WERI-Rb-1 (cell line): Measurements from ENCODE around the gene ABCF2.

Experiments used
- DNase-seq: peaks from one replicate; pipeline ENCODE4 v3.0.0-alpha.2; 2020
- H3K27ac ChIP-seq: fragments of 250-450 bp; sonication (Bioruptor Pico); 2 replicates; pipeline ENCODE4 v1.5.1; 2020; ENCODE audit warnings: mild to moderate bottlenecking, moderate library complexity
- H3K27me3 ChIP-seq: fragments of 250-450 bp; sonication (Bioruptor Pico); 2 replicates; pipeline ENCODE4 v1.5.1; 2021; ENCODE audit warnings: mild to moderate bottlenecking, low read depth, moderate library complexity; ENCODE audit not compliant: insufficient read depth, severe bottlenecking
- H3K36me3 ChIP-seq: fragments of 250-450 bp; sonication (Bioruptor Pico); 2 replicates; pipeline ENCODE4 v1.5.1; 2020; ENCODE audit warnings: mild to moderate bottlenecking, moderate library complexity
- H3K4me3 ChIP-seq: 2 replicates; pipeline ENCODE4 v1.5.1; 2011; ENCODE audit warnings: low read depth, mild to moderate bottlenecking, control low read depth, low read length
- H3K9me3 ChIP-seq: fragments of 250-450 bp; sonication (Bioruptor Pico); 2 replicates; pipeline ENCODE4 v1.5.1; 2021; ENCODE audit warnings: mild to moderate bottlenecking, moderate library complexity; ENCODE audit not compliant: severe bottlenecking
- CTCF ChIP-seq: IDR thresholded peaks from 2 replicates; pipeline ENCODE4 v1.5.1; 2011; ENCODE audit warnings: low read depth, mild to moderate bottlenecking, control low read depth, inconsistent platforms, low read length

ABCF2 gene

GRCh38 chr7:151244196-151244840, 17.3 kb upstream of the ABCF2 start:
- TF ChIP-seq CTCF = peak; percentile 77
- Histone ChIP-seq H3K27ac (no peak overlapping the region), H3K4me3 (no peak overlapping the region), H3K36me3 (no peaks in the 10 kb centered on the region), H3K9me3 (no peaks in the 10 kb centered on the region), H3K27me3 (peaks cover 3% of the 10 kb centered on the region)
- peak; percentile 49 for DNase-seq

- DNase-seq = no peak
- TF ChIP-seq CTCF = no peak
- Histone ChIP-seq H3K4me3 (no peak overlapping the region), H3K9me3 (no peaks in the 10 kb centered on the region), H3K27me3 (peaks cover 3% of the 10 kb centered on the region), H3K36me3 (no peaks in the 10 kb centered on the region; the same call in 1 of the 2 replicates), H3K27ac (no peak overlapping the region)
Observed at GRCh38 chr7:151243408-151244195, 16.6 kb upstream of the ABCF2 start.

- no peak for TF ChIP-seq CTCF
- Histone ChIP-seq H3K36me3 (no peaks in the 10 kb centered on the region; the same call in 1 of the 2 replicates), H3K27ac (no peak overlapping the region)
Observed at GRCh38 chr7:151243045-151243349, 16.0 kb upstream of the ABCF2 start.

GRCh38 chr7:151242159-151243044, 15.4 kb upstream of the ABCF2 start:
- Histone ChIP-seq H3K36me3 (peaks cover 2% of the 10 kb centered on the region; the same call in 1 of the 2 replicates), H3K9me3 (no peaks in the 10 kb centered on the region), H3K27ac (no peak overlapping the region), H3K27me3 (peaks cover 3% of the 10 kb centered on the region), H3K4me3 (no peak overlapping the region)
- TF ChIP-seq CTCF = no peak
- DNase-seq = no peak

More at GRCh38 chr7:151243045-151243349, 16.0 kb upstream of the ABCF2 start:
- peaks cover 3% of the 10 kb centered on the region for H3K27me3 ChIP-seq
- no peaks in the 10 kb centered on the region for H3K9me3 ChIP-seq
- H3K4me3 ChIP-seq = no peak overlapping the region
- no peak for DNase-seq

GRCh38 chr7:151241755-151242096, 14.7 kb upstream of the ABCF2 start:
- Histone ChIP-seq H3K9me3 (no peaks in the 10 kb centered on the region), H3K27ac (no peak overlapping the region), H3K4me3 (no peak overlapping the region), H3K27me3 (peaks cover 3% of the 10 kb centered on the region), H3K36me3 (peaks cover 2% of the 10 kb centered on the region; the same call in 1 of the 2 replicates)
- no peak for DNase-seq
- TF ChIP-seq CTCF = no peak
